Suprapubic skin (tissue), 4 donors: Measurements from ENCODE around the gene SNN. TPM values are rescaled to one million over a fixed set of nuclear protein-coding genes. Genes with fewer than 3 reads are reported as not detected.

Source experiments
- DNase-seq, 2 donors: peaks; one replicate each; pipeline ENCODE4 v3.0.0-alpha.2; 2019; ENCODE audit warnings: low spot score in 2 of 2
- H3K27ac ChIP-seq: fragments of 200-600 bp; sonication (generic); one replicate; pipeline ENCODE4 v1.5.1; 2019
- H3K27me3 ChIP-seq: fragments of 200-600 bp; sonication (generic); one replicate; pipeline ENCODE4 v1.5.1; 2019
- H3K36me3 ChIP-seq: fragments of 200-600 bp; sonication (generic); one replicate; pipeline ENCODE4 v1.5.1; 2019
- H3K4me1 ChIP-seq: fragments of 200-600 bp; sonication (generic); one replicate; pipeline ENCODE4 v1.5.1; 2019
- H3K4me3 ChIP-seq: fragments of 200-600 bp; sonication (generic); one replicate; pipeline ENCODE4 v1.5.1; 2019; ENCODE audit warnings: mild to moderate bottlenecking
- H3K9me3 ChIP-seq: fragments of 200-600 bp; sonication (generic); one replicate; pipeline ENCODE4 v1.5.1; 2019
- CTCF ChIP-seq, 2 donors: fragments of 200-600 bp in 1 of 2; fragments of 450-650 bp in 1 of 2; sonication (generic) in 1 of 2; IDR thresholded peaks; one replicate each; pipeline ENCODE4 v1.5.1; 2016 to 2019; ENCODE audit warnings: antibody characterized with exemption in 2 of 2, mild to moderate bottlenecking in 1 of 2, moderate library complexity in 1 of 2
- EP300 ChIP-seq: sonication (generic); formaldehyde crosslinking; IDR thresholded peaks from one replicate; pipeline ENCODE4 v1.6.1; 2017; ENCODE audit warnings: antibody characterized with exemption
- POLR2A ChIP-seq, 2 donors: fragments of 450-650 bp; IDR thresholded peaks; one replicate each; pipeline ENCODE4 v1.6.1; 2017; ENCODE audit warnings: antibody characterized with exemption in 2 of 2, mild to moderate bottlenecking in 2 of 2, moderate library complexity in 2 of 2
- POLR2AphosphoS5 ChIP-seq, 3 donors: sonication (generic); formaldehyde crosslinking; IDR thresholded peaks; one replicate each; pipeline ENCODE4 v1.6.1; 2017; ENCODE audit warnings: antibody characterized with exemption in 3 of 3
- WGBS: methylation state at CpG from one replicate; pipeline ENCODE4 v1.1.5; 2018; 5-methylcytosine and 5-hydroxymethylcytosine counted together
- total RNA-seq, 4 donors: library from RNA; depleted of rRNA; stranded (reverse); fragments of >200 nt; gene quantifications; one replicate each; pipeline ENCODE4 v1.1.0, GENCODE V29; 2016

Gene SNN
- total RNA-seq, 4 donors from 2014 or later = 17.0 to 32.7 (median 24.6) TPM

- Histone ChIP-seq H3K27me3 (no peaks in the 10 kb centered on the region), H3K27ac (no peak overlapping the region), H3K36me3 (peaks cover 61% of the 10 kb centered on the region), H3K4me1 (peaks cover 5% of the 10 kb centered on the region), H3K9me3 (no peaks in the 10 kb centered on the region), H3K4me3 (no peak overlapping the region)
- DNase-seq = no peak
- TF ChIP-seq POLR2A (IDR thresholded peaks at IDR 0.05) = no peak
- no peak for TF ChIP-seq EP300
- no peak for TF ChIP-seq CTCF (IDR thresholded peaks at IDR 0.05)
- no peak for TF ChIP-seq POLR2AphosphoS5 (IDR thresholded peaks at IDR 0.05)
- WGBS = 93% methylated on average over 10 of the region's 10 CpGs
Observed at GRCh38 chr16:11699234-11699894, 31.1 kb downstream of the SNN start.

- 75% methylated on average over 9 of the region's 9 CpGs for WGBS
- Histone ChIP-seq H3K27me3 (no peaks in the 10 kb centered on the region), H3K27ac (no peak overlapping the region), H3K4me1 (peaks cover 12% of the 10 kb centered on the region), H3K4me3 (no peak overlapping the region), H3K36me3 (peaks cover 53% of the 10 kb centered on the region), H3K9me3 (no peaks in the 10 kb centered on the region)
- no peak for DNase-seq
- TF ChIP-seq CTCF (IDR thresholded peaks at IDR 0.05) (no peak), POLR2AphosphoS5 (IDR thresholded peaks at IDR 0.05) (no peak), POLR2A (IDR thresholded peaks at IDR 0.05) (no peak), EP300 (no peak)
Observed at GRCh38 chr16:11700264-11701029, 32.2 kb downstream of the SNN start.

GRCh38 chr16:11705311-11706025 lies 37.2 kb downstream of the SNN start:
- Histone ChIP-seq H3K4me3 (no peak overlapping the region), H3K36me3 (peaks cover 22% of the 10 kb centered on the region), H3K27ac (no peak overlapping the region), H3K4me1 (peaks cover 20% of the 10 kb centered on the region), H3K9me3 (no peaks in the 10 kb centered on the region), H3K27me3 (no peaks in the 10 kb centered on the region)
- 59% methylated on average over 6 of the region's 6 CpGs for WGBS
- DNase-seq = no peak
- TF ChIP-seq EP300 (no peak), POLR2A (IDR thresholded peaks at IDR 0.05) (no peak), CTCF (IDR thresholded peaks at IDR 0.05) (no peak), POLR2AphosphoS5 (IDR thresholded peaks at IDR 0.05) (no peak)

GRCh38 chr16:11706180-11706742 lies 38.0 kb downstream of the SNN start:
- no peaks in the 10 kb centered on the region for H3K9me3 ChIP-seq
- DNase-seq = no peak
- TF ChIP-seq POLR2AphosphoS5 (IDR thresholded peaks at IDR 0.05) = no peak
- no peak for TF ChIP-seq EP300
- no peak for TF ChIP-seq CTCF (IDR thresholded peaks at IDR 0.05)
- no peak for TF ChIP-seq POLR2A (IDR thresholded peaks at IDR 0.05)
- peaks cover 28% of the 10 kb centered on the region for H3K36me3 ChIP-seq
- H3K27ac ChIP-seq = no peak overlapping the region
- no peak overlapping the region for H3K4me3 ChIP-seq
- WGBS = 72% methylated on average over 5 of the region's 5 CpGs
- no peaks in the 10 kb centered on the region for H3K27me3 ChIP-seq
- H3K4me1 ChIP-seq = peaks cover 17% of the 10 kb centered on the region
